GM10266 (cell line): ENCODE data around the gene PLCD1.
A peak's percentile ranks its signal among the peaks of the same experiment; 100 is the strongest.
"Not testable (repeated sequence)": the region's sequence is repeated elsewhere in the genome, so short reads cannot be mapped to it uniquely, and the experiment has no call there.

Experiments
- DNase-seq: peaks from one replicate; pipeline ENCODE4 v3.0.0; 2012; ENCODE audit errors: extremely low spot score
- TF ChIP-seq, protein P1 (sequence below): IDR thresholded peaks from 2 replicates; pipeline ENCODE4 v1.5.1; 2012; ENCODE audit warnings: mild to moderate bottlenecking, low read depth; ENCODE audit not compliant: control insufficient read depth, insufficient read depth; ENCODE audit errors: missing control alignments

PLCD1 gene

DNA sequence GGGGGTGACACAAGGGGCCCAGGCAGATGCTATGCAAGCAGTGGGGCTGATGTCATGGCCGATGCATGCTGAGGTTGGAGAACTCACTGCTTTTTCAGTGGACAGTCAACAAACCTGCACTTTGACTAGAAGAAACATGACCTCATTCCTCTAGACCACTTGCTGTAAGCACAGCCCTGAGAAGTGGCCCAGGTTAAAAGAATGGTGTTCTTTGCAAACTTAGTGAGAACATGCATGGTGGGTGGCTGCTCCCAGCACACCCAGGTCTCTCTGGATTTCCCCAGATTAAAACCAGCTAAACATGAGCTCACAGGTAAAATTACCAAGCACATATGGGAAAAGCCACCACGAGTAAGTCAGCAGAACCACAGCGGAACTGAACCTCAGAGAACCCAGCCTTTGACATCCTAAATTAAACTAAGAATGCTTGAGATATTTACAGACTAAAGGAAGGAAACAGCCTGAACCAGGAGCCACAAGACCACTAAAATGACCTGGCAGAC lies 25.1 kb upstream of the PLCD1 start:
- TF ChIP-seq, protein P1, sequence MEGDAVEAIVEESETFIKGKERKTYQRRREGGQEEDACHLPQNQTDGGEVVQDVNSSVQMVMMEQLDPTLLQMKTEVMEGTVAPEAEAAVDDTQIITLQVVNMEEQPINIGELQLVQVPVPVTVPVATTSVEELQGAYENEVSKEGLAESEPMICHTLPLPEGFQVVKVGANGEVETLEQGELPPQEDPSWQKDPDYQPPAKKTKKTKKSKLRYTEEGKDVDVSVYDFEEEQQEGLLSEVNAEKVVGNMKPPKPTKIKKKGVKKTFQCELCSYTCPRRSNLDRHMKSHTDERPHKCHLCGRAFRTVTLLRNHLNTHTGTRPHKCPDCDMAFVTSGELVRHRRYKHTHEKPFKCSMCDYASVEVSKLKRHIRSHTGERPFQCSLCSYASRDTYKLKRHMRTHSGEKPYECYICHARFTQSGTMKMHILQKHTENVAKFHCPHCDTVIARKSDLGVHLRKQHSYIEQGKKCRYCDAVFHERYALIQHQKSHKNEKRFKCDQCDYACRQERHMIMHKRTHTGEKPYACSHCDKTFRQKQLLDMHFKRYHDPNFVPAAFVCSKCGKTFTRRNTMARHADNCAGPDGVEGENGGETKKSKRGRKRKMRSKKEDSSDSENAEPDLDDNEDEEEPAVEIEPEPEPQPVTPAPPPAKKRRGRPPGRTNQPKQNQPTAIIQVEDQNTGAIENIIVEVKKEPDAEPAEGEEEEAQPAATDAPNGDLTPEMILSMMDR = no peak
- DNase-seq = peak; percentile 80

DNA sequence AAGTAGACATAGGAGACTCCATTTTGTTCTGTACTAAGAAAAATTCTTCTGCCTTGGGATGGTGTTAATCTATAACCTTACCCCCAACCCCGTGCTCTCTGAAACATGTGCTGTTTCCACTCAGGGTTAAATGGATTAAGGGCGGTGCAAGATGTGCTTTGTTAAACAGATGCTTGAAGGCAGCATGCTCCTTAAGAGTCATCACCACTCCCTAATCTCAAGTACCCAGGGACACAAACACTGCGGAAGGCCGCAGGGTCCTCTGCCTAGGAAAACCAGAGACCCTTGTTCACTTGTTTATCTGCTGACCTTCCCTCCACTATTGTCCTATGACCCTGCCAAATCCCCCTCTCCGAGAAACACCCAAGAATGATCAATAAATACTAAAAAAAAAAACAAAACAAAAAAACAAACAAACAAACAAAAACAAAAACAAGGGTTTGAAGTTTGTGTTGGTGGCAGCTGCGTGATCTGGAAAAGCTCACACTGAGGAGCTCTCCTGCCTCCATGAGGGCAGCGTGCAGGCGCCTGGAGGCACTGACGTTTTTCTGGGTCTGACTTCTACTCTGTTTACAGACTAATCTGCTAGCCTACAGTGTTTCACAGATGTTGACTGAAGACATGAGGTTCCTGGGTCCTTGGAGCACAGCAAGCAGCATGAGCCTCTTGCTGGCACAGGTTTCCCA lies 24.5 kb upstream of the PLCD1 start:
- DNase-seq = not testable (repeated sequence)

DNA sequence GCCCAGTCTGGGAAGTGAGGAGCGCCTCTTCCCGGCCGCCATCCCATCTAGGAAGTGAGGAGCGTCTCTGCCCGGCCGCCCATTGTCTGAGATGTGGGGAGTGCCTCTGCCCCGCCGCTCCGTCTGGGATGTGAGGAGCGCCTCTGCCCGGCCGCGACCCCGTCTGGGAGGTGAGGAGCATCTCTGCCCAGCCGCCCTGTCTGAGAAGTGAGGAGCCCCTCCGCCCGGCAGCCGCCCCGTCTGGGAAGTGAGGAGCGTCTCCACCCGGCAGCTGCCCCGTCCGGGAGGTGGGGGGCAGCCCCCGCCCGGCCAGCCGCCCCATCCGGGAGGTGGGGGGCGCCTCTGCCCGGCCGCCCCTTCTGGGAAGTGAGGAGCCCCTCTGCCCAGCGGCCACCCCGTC lies 23.8 kb upstream of the PLCD1 start:
- DNase-seq = not testable (repeated sequence)

DNA sequence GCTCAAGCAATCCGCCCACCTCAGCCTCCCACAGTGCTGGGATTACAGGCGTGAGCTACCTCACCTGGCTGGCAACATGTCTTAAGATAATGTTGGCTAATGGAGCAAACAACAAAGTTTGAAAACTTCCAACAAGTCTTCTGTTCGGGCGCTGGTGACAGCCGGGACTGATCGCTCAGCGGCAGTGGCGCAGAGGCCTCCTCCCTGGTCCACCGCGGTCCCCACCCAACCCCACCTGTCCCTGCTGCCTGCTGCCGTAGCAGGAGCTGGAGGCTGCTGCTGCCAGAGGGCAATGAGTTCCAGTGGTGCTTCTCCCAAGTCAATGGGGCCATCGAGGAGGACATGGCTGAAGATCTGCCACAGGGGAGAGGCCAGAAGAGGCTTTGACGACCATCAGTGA lies 21.7 kb upstream of the PLCD1 start:
- DNase-seq = no peak
- TF ChIP-seq, protein P1 = no peak

DNA sequence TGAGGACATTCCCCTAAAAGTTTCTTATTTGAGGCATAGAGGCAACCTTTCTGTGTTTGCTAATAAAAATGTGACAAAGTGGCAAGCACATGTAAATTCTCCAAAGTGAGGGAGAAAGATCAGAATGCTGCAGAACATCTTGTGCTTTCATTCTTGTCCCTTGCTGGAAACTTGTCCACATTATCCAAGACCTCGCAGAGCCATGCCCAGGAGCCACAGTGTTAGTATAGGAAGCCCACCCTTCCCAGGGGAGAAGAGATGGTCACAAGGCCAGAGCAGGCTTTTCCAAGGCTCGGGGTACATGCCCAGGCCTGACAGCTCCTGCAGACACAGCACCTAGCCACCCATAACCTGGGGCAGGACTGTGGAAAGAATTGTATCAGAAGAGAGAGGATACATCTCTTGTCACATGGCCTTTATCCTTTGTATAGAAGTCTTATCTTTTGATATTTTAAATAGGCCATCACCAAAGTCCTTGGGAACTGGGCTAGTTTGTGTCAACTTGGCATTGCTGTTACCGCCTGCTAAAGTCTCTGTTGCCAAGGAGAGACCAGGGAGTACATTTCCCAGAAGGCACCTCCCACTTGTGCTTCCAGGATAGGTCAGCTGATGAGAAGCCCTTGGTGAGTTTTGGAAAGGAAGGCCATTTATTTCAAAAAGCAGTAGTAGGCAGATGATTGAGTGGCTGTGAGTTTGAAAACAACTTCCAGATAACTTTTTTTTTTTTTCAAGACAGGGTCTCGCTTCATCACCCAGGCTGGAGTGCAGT lies 20.1 kb upstream of the PLCD1 start:
- TF ChIP-seq, protein P1 = no peak
- DNase-seq = no peak

DNA sequence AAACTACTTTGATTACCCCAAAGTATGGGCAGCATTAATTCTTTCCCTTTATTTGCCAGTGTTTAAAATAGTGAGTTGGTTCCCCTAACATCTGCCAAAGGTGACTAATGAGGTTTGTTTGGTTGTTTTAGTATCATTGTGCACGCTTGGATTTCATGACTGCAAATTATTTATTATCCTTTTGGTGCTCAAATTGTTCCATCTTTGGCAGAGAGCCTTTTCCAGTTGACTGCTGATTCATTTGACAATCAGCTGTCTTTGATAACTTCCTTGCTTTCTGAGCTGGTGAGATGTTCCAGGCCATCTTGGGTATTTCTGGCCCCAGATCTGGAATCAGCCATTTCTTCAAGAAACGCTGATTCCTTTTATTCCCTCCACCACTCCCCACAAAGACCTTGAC lies 18.5 kb upstream of the PLCD1 start:
- DNase-seq = no peak
- TF ChIP-seq, protein P1 = no peak

DNA sequence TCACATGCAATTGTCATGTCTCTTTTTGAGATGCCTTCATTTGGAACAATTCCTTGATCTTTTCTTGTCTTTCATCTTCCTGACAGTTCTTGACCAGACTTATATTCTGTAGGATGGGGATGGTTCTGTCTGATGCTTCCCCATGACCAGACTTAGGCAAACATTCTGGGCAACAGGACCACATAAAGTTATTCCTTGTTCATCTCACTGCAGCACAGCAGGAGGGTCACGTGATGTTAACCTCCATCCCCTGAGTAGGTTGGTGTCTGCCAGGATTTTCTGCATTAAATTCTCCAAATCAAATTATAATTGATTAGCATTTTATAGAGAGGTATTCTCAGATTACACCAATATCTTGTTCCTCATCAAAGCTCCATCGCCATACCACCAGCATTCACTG lies 17.4 kb upstream of the PLCD1 start:
- TF ChIP-seq, protein P1 = no peak
- no peak for DNase-seq

DNA sequence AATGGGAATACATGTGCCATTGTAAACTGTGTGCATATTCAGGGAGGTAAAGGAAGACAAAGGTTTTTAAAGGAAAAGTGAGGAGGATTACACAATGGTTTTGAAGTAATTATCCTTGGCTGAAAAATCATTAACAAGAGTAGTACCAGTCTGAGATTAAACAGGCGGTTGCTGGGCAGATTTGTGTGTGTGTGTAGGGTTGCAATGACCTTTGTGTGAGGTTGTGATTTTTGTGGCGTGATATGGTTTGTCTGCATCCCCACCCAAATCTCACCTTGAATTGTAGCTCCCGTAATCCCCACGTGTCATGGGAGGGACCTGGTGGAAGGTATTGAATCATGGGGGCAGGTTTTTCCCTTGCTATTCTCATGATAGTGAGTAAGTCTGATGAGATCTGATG lies 16.6 kb upstream of the PLCD1 start:
- DNase-seq = no peak
- TF ChIP-seq, protein P1 = no peak
